NCI-H82 (cell line): ENCODE measurements around the gene PUS3.
"Not testable (repeated sequence)": the region's sequence is repeated elsewhere in the genome, so short reads cannot be mapped to it uniquely, and the experiment has no call there.

Experiments used
- DNase-seq: peaks from one replicate; lab custom pipeline; 2025; lab: John Stamatoyannopoulos, UW

PUS3 gene

DNA sequence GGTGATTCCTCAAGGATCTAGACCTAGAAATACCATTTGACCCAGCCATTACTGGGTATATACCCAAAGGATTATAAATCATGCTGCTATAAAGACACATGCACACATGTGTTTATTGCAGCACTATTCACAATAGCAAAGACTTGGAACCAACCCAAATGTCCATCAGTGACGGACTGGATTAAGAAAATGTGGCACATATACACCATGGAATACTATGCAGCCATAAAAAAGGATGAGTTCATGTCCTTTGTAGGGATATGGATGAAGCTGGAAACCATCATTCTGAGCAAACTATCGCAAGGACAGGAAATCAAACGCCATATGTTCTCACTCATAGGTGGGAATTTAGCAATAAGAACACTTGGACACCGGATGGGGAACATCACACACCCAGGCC, 37.7 kb downstream of the PUS3 start:
- DNase-seq: not testable (repeated sequence)

DNA sequence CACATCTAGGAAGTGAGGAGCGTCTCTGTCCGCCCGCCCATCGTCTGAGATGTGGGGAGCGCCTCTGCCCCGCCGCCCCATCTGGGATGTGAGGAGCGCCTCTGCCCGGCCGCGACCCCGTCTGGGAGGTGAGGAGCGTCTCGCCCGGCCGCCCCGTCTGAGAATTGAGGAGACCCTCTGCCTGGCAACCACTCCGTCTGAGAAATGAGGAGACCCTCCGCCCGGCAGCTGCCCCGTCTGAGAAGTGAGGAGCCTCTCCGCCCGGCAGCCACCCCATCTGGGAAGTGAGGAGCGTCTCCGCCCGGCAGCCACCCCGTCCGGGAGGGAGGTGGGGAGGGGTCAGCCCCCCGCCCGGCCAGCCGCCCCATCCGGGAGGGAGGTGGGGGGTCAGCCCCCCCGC, 40.2 kb downstream of the PUS3 start:
- DNase-seq: not testable (repeated sequence)

DNA sequence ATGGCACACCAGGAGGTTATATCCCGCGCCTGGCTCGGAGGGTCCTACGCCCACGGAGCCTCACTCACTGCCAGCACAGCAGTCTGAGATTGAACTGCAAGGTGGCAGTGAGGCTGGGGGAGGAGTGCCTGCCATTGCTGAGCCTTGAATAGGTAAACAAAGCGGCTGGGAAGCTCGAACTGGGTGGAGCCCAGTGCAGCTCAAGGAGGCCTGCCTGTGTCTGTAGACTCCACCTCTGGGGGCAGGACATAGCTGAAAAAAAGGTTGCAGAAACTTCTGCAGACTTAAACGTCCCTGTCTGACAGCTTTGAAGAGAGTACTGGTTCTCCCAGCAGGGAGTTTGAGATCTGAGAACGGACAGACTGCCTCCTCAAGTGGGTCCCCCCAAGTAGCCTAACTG, 45.3 kb downstream of the PUS3 start:
- DNase-seq: not testable (repeated sequence)

DNA sequence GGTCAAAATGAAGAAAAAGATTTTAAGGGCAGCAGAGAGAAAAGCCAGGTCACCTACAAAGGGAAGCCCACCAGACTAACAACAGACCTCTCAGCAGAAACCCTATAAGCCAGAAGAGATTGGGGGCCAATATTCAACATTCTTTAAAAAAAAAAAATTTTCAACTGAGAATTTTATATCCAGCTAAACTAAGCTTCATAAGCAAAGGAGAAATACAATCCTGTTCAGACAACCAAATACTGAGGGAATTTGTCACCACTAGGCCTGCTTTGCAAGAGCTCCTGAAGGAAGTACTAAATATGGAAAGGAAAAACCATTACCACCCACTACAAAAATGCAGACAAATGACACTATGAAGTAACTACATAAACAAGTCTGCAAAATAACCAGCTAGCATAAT, 56.8 kb downstream of the PUS3 start:
- DNase-seq: no peak
